GM12872 (cell line): ENCODE data around the gene TF.

Source experiments
- CTCF ChIP-seq: IDR thresholded peaks from 3 replicates; pipeline ENCODE4 v1.5.1; 2011; ENCODE audit warnings: low read depth, mild to moderate bottlenecking, low read length, moderate library complexity; ENCODE audit not compliant: insufficient read depth

The TF gene

GRCh38 chr3:133745981-133746711 lies at the start of gene TF:
Gene TF (plus strand): TSS chr3:133746393. CDS start chr3:133746441, 48 bp downstream.
- TF ChIP-seq CTCF = no peak

DNA sequence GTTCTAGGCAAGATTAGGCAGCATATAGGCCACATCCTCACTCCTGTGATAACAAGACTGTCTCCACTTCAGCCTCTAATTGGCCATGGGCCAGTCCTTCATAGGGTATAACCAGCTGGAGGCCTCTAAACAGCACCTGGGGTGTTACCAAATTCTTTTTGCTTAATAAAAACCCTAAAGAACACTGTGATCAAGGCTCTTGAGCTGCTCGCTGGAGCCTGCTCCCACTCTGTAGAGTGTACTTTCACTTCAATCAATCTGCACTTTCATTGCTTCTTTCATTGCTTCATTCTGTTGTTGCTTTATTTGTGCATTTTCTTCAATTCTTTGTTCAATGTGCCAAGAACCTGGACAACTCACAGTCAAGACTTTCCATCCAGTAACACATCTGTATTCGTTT lies 48.2 kb upstream of the TF start:
- no peak for TF ChIP-seq CTCF

DNA sequence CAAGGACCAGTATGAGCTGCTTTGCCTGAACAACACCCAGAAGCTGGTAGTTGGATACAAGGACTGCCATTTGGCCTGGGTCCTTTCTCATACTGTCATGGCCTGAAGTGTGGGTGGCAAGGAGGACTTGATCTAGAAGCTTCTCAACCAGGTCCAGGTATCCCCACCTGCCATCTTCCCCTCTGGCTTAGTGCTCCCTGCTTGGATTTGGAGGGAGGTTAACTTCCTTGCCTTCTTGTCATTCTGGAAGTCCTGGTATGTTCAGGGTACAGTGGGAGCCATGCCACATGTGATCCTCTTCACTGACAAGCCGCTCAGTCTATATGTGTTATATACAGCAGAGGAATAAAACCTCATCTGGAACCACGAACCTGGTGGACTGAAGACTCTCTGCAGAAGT lies 46.7 kb upstream of the TF start:
- no peak for TF ChIP-seq CTCF

DNA sequence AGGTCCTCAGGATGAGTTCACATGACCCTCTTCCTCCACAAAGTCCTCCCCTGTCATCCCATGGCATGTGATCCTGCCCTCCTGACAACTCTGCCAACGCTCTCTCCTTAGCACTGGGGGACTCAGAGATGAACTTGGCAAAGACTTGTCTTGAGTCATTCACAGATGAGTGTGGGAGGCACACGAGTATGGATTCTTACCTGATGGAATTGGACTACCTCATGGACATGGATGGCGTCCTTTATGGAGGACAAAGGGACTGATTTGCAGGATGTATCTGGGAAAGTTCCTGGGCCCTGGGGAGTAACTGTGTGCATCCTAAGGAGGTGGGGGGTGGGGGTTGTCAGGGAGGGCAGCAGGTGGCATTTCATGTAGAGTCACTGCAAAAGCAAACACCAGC lies 46.3 kb upstream of the TF start:
- TF ChIP-seq CTCF = no peak

DNA sequence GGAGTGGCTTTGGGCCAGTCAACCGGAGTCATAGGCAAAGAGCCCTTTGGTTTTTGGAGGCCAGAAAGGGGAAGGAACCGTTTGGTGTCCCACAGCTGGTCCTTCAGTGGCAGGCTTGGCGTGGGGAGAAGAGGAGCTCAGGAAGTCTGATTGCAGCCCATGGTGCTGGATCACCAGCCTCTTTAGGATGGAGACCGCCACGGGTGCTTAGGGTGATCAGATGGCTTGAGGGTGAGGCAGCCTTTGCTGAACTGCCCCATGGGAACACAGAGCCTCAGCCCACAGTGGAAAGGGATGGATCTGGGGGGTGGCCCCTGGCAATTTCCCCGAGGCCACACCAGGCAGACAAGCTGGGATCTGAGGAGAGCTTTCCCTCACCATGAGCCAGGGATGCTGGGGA lies 45.8 kb upstream of the TF start:
- no peak for TF ChIP-seq CTCF

- no peak for TF ChIP-seq CTCF
These were observed 44.5 kb upstream of the TF start for GRCh38 chr3:133701435-133702358.

DNA sequence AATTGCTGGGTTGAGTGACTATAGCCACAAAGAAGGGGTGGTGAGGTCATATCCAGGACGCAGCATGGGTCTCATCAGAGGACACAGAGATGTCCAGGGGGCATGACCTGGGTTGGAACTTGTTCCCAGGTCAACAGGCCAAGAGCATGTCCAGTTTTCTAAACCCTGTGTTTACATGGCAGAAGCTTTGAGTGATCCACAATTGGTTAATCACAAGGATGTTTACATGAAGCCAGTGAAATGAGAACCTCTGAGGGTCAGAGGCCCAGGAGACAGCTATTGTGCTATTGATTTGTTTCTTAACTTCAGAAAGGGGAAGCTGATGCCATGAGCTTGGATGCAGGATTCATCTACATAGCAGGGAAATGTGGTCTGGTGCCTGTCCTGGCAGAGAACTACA lies 42.3 kb upstream of the TF start:
- TF ChIP-seq CTCF = no peak
